ENCODE measurements around the gene COL4A3.

COL4A3 gene

GRCh38 chr2:227124811-227125210 lies 39.6 kb upstream of the COL4A3 start:
- H2AFZ ChIP-seq (ENCODE audit: low read length): no peak overlapping the region
- H3K79me2 ChIP-seq (ENCODE audit: insufficient read depth, low read length): no peaks in the 10 kb centered on the region
- no peak overlapping the region for H3K27ac ChIP-seq (ENCODE audit: low read depth, low read length, poor library complexity, severe bottlenecking)
- no peaks in the 10 kb centered on the region for H3K9me3 ChIP-seq (ENCODE audit: low read length)
- H3K27me3 ChIP-seq (ENCODE audit: insufficient read depth, low read length): no peaks in the 10 kb centered on the region
- no peaks in the 10 kb centered on the region for H3K4me1 ChIP-seq (ENCODE audit: insufficient read depth, low read length, severe bottlenecking)
- H3K9ac ChIP-seq (ENCODE audit: low read length): no peak overlapping the region
- H3K4me2 ChIP-seq (ENCODE audit: low read length): no peak overlapping the region
- H3K9me2 ChIP-seq (ENCODE audit: low read depth, low read length): no peaks in the 10 kb centered on the region
- H3K36me3 ChIP-seq (ENCODE audit: insufficient read depth, low read length): peaks cover 9% of the 10 kb centered on the region; the same call in 1 of the 2 replicates
- no peaks in the 10 kb centered on the region for H3F3A ChIP-seq (ENCODE audit: insufficient read depth, low read length)
- TF ChIP-seq EZH2 (IDR thresholded peaks at IDR 0.05; ENCODE audit: borderline replicate concordance, low read length): no peak
- TF ChIP-seq CTCF (IDR thresholded peaks at IDR 0.05; ENCODE audit: low read length): no peak
- H3K4me3 ChIP-seq (ENCODE audit: low read depth, low read length, poor library complexity, severe bottlenecking): no peak overlapping the region
- H4K20me1 ChIP-seq (ENCODE audit: insufficient read depth, low read length): no peaks in the 10 kb centered on the region

- Histone ChIP-seq H3K9ac (ENCODE audit: low read length) (no peak overlapping the region), H2AFZ (ENCODE audit: low read length) (no peak overlapping the region), H3K27me3 (ENCODE audit: insufficient read depth, low read length) (no peaks in the 10 kb centered on the region), H4K20me1 (ENCODE audit: insufficient read depth, low read length) (no peaks in the 10 kb centered on the region), H3K4me3 (ENCODE audit: low read depth, low read length, poor library complexity, severe bottlenecking) (no peak overlapping the region), H3K4me2 (ENCODE audit: low read length) (no peak overlapping the region), H3K9me3 (ENCODE audit: low read length) (no peaks in the 10 kb centered on the region), H3K36me3 (ENCODE audit: insufficient read depth, low read length) (peaks cover 4% of the 10 kb centered on the region; the same call in 1 of the 2 replicates), H3K27ac (ENCODE audit: low read depth, low read length, poor library complexity, severe bottlenecking) (no peak overlapping the region), H3F3A (ENCODE audit: insufficient read depth, low read length) (no peaks in the 10 kb centered on the region), H3K79me2 (ENCODE audit: insufficient read depth, low read length) (no peaks in the 10 kb centered on the region), H3K4me1 (ENCODE audit: insufficient read depth, low read length, severe bottlenecking) (no peaks in the 10 kb centered on the region), H3K9me2 (ENCODE audit: low read depth, low read length) (no peaks in the 10 kb centered on the region)
- TF ChIP-seq EZH2 (IDR thresholded peaks at IDR 0.05; ENCODE audit: borderline replicate concordance, low read length) (no peak), CTCF (IDR thresholded peaks at IDR 0.05; ENCODE audit: low read length) (no peak; the same call in 1 of the 2 replicates)
Measured at GRCh38 chr2:227125506-227125905, 38.9 kb upstream of the COL4A3 start.

GRCh38 chr2:227127201-227127600 lies 37.2 kb upstream of the COL4A3 start:
- no peak overlapping the region for H3K9ac ChIP-seq (ENCODE audit: low read length)
- H3K79me2 ChIP-seq (ENCODE audit: insufficient read depth, low read length): no peaks in the 10 kb centered on the region
- no peaks in the 10 kb centered on the region for H3K9me2 ChIP-seq (ENCODE audit: low read depth, low read length)
- TF ChIP-seq EZH2 (IDR thresholded peaks at IDR 0.05; ENCODE audit: borderline replicate concordance, low read length): no peak
- no peak for TF ChIP-seq CTCF (IDR thresholded peaks at IDR 0.05; ENCODE audit: low read length)
- no peaks in the 10 kb centered on the region for H3F3A ChIP-seq (ENCODE audit: insufficient read depth, low read length)
- H3K36me3 ChIP-seq (ENCODE audit: insufficient read depth, low read length): no peaks in the 10 kb centered on the region; the same call in 1 of the 2 replicates
- H2AFZ ChIP-seq (ENCODE audit: low read length): no peak overlapping the region
- no peaks in the 10 kb centered on the region for H3K27me3 ChIP-seq (ENCODE audit: insufficient read depth, low read length)
- no peak overlapping the region for H3K4me3 ChIP-seq (ENCODE audit: low read depth, low read length, poor library complexity, severe bottlenecking)
- H3K27ac ChIP-seq (ENCODE audit: low read depth, low read length, poor library complexity, severe bottlenecking): no peak overlapping the region
- no peak overlapping the region for H3K4me2 ChIP-seq (ENCODE audit: low read length)
- H3K9me3 ChIP-seq (ENCODE audit: low read length): no peaks in the 10 kb centered on the region
- H3K4me1 ChIP-seq (ENCODE audit: insufficient read depth, low read length, severe bottlenecking): no peaks in the 10 kb centered on the region
- H4K20me1 ChIP-seq (ENCODE audit: insufficient read depth, low read length): no peaks in the 10 kb centered on the region

Measured in OCI-LY1 (cell line).